Measurements from ENCODE around the gene PRKCA. TPM values are rescaled to one million over a fixed set of nuclear protein-coding genes. Genes with fewer than 3 reads are reported as not detected.

The PRKCA gene
- total RNA-seq, 1 donor from 2014 or later = 5.6 TPM

DNA sequence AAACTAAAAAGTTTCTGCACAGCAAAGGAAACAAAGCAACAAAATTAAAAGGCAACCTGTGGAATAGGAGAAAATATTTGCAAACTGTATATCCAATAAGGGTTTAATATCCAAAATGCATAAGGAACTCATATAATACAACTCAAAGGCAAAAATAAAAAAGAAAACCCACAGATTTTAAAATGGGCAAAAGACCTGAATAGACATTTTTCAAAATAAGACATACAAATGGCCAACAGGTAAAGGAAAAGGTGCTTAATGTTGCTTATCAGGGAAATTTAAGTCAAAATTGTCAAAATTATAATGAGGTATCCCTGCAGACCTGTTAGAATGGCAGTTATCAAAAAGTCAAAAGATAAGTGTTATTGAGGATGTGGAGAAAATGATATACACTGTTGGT lies 399.0 kb downstream of the PRKCA start:
- no peaks in the 10 kb centered on the region for H3K4me1 ChIP-seq
- H3K36me3 ChIP-seq = peaks cover 12% of the 10 kb centered on the region
- peaks cover 13% of the 10 kb centered on the region for H3K9me3 ChIP-seq (replicated peaks)
- intact Hi-C loops (cut with micrococcal nuclease) = no loop called here
- no peak for DNase-seq
- TF ChIP-seq, protein P1, sequence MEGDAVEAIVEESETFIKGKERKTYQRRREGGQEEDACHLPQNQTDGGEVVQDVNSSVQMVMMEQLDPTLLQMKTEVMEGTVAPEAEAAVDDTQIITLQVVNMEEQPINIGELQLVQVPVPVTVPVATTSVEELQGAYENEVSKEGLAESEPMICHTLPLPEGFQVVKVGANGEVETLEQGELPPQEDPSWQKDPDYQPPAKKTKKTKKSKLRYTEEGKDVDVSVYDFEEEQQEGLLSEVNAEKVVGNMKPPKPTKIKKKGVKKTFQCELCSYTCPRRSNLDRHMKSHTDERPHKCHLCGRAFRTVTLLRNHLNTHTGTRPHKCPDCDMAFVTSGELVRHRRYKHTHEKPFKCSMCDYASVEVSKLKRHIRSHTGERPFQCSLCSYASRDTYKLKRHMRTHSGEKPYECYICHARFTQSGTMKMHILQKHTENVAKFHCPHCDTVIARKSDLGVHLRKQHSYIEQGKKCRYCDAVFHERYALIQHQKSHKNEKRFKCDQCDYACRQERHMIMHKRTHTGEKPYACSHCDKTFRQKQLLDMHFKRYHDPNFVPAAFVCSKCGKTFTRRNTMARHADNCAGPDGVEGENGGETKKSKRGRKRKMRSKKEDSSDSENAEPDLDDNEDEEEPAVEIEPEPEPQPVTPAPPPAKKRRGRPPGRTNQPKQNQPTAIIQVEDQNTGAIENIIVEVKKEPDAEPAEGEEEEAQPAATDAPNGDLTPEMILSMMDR (IDR thresholded peaks at IDR 0.05; ENCODE audit: borderline replicate concordance) = no peak
- H3K27me3 ChIP-seq (ENCODE audit: low read depth) = no peaks in the 10 kb centered on the region
- no peak overlapping the region for H3K27ac ChIP-seq (replicated peaks)
- no peak overlapping the region for H3K4me3 ChIP-seq

DNA sequence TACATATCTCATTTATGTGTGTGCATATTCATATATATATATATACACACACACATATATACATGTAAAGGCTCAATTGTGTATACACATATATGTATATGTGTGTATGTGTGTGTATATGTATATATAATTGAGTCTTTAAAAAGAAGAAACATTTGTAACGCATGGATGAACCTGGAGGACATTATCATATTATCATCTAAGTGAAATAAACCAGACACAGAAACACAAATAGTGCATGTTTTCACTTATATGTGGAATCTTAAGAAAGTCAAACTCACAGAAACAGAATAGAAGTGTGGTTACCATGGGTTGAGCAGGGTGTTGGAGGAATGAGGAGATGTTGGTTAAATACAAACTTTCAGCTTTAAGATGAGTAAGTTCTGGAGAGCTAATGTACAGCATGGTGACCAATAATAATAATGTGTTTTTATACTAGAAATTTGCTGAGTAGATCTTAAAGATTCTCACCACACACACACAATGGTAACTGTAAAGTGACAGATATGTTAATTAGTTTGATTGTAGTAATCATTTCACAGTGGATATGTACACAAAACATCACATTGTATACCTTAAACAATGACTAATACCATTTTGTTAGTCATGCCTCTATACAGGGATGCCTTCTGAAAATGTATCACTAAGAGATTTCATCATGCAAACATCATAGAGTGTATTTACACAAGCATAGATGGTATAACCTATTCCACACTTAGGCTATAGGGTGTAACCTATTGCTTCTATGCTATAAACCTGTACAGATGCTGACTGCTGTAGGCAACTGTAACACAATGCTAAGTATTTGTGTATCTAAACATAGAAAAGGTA lies 399.9 kb downstream of the PRKCA start:
- no peak overlapping the region for H3K27ac ChIP-seq (replicated peaks)
- peaks cover 6% of the 10 kb centered on the region for H3K36me3 ChIP-seq
- no peaks in the 10 kb centered on the region for H3K4me1 ChIP-seq
- H3K4me3 ChIP-seq = no peak overlapping the region
- TF ChIP-seq, protein P1 (IDR thresholded peaks at IDR 0.05; ENCODE audit: borderline replicate concordance) = no peak
- DNase-seq = no peak
- intact Hi-C loops (cut with micrococcal nuclease) = no loop called here
- H3K9me3 ChIP-seq (replicated peaks) = peaks cover 13% of the 10 kb centered on the region
- H3K27me3 ChIP-seq (ENCODE audit: low read depth) = no peaks in the 10 kb centered on the region

DNA sequence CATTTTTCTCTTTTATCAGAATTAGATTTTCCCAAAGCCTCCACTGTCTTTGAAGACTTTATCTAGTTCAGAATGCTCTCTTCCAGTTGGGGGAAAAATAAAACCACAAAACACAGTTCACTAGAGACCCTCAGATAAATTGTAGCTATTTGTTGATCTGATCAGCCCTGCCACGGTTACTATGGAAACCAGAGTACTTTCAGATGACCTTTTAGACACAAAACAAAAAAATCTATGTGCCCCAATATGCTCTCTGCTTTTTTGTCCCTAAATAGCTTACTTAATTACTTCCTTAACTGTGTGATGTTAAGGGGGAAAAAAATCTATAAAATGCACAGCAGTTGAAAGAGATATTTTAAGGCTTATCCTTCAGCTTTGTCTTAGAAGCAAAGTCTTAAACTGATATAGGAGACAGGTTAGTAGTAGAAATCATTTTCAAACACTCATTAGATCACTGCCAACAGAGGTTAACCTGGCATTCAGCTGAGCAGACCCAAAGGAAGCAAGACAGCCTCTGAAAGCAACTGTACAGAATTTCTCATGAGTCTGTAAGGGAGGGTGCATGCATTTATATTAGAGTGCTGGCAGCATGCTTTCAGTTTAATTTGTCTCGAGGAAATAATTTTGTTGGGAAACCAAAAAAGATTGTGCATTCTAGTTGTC lies 402.6 kb downstream of the PRKCA start:
- intact Hi-C loops (cut with micrococcal nuclease) = no loop called here
- no peak overlapping the region for H3K27ac ChIP-seq (replicated peaks)
- no peak overlapping the region for H3K4me3 ChIP-seq
- TF ChIP-seq, protein P1 (IDR thresholded peaks at IDR 0.05; ENCODE audit: borderline replicate concordance) = no peak
- no peaks in the 10 kb centered on the region for H3K36me3 ChIP-seq
- no peaks in the 10 kb centered on the region for H3K9me3 ChIP-seq (replicated peaks)
- no peaks in the 10 kb centered on the region for H3K4me1 ChIP-seq
- no peaks in the 10 kb centered on the region for H3K27me3 ChIP-seq (ENCODE audit: low read depth)
- DNase-seq = no peak

DNA sequence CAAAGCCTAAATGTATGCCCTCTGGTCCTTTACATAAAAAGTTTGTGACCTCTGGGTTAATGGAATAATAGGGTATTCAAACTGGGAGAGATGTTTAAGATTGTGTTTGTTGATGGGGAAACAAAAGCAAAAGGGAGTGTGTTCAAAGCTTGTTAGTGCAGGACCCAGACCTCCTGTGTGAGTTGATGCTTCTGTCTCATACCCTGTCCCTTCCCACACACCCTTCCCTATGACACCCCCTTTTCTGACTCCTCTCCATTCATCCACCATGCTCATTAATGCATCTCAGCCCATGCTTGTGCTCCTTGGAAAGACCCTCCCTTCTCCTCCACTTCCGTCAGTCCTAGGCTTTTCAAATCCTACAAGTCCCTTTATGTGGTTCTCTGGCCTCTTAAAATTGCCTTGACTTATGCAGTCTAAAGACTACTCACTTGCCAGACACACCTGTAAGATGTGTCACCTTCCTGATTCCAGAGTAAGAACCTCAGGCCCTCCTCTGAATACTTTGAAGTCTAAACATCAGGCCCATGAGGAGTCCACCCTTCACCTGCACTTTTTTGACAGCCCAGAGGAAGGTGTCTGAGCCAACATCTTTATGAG lies 404.5 kb downstream of the PRKCA start:
- Histone ChIP-seq H3K27me3 (ENCODE audit: low read depth) (no peaks in the 10 kb centered on the region), H3K27ac (replicated peaks) (no peak overlapping the region), H3K36me3 (no peaks in the 10 kb centered on the region), H3K4me1 (no peaks in the 10 kb centered on the region), H3K9me3 (replicated peaks) (no peaks in the 10 kb centered on the region), H3K4me3 (no peak overlapping the region)
- intact Hi-C loops (cut with micrococcal nuclease) = no loop called here
- no peak for DNase-seq
- TF ChIP-seq, protein P1 (IDR thresholded peaks at IDR 0.05; ENCODE audit: borderline replicate concordance) = no peak

DNA sequence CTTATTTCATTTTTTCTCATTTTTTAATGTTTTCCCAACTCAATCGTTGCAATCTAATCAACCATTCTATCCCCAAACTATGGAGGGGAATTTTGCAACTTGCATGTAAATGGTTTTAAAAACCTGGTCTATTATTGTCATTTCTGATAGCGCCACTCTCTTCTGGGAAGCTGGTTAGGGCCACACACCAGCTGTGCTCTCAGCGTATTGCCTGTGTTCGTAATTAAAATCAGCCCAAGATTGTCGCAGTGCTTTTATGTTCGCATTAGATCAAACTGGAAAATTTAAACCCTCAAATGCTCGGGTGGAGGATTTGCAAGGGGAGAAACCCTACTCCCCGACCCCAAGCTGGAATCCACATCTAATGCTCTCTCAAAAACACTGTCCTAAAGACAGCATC lies 409.0 kb downstream of the PRKCA start:
- Histone ChIP-seq H3K27ac (replicated peaks) (no peak overlapping the region), H3K36me3 (no peaks in the 10 kb centered on the region), H3K9me3 (replicated peaks) (no peaks in the 10 kb centered on the region), H3K4me1 (peaks cover 29% of the 10 kb centered on the region), H3K4me3 (no peak overlapping the region), H3K27me3 (ENCODE audit: low read depth) (no peaks in the 10 kb centered on the region)
- TF ChIP-seq, protein P1 (IDR thresholded peaks at IDR 0.05; ENCODE audit: borderline replicate concordance) = no peak
- DNase-seq = no peak
- intact Hi-C loops (cut with micrococcal nuclease) = no loop called here
